Measurements from ENCODE around the gene ZNF385A. TPM values are rescaled to one million over a fixed set of nuclear protein-coding genes. Genes with fewer than 3 reads are reported as not detected.
A peak's percentile ranks its signal among the peaks of the same experiment; 100 is the strongest.

ZNF385A gene
- polyA plus RNA-seq, 1 donor from 2014 or later = 0.46 TPM

GRCh38 chr12:54390668-54391551 is 6.4 kb upstream of the ZNF385A start:
- no peaks in the 10 kb centered on the region for H3F3A ChIP-seq (ENCODE audit: insufficient read depth, low read length, poor library complexity, severe bottlenecking)
- H3K4me2 ChIP-seq (ENCODE audit: low read length) = no peak overlapping the region
- no peaks in the 10 kb centered on the region for H3K36me3 ChIP-seq (ENCODE audit: insufficient read depth, low read length)
- H3K9me3 ChIP-seq (ENCODE audit: low read length) = no peaks in the 10 kb centered on the region
- TF ChIP-seq EP300 (conservative IDR thresholded peaks at IDR 0.05; ENCODE audit: poor library complexity, severe bottlenecking) (no peak), TAF1 (IDR thresholded peaks at IDR 0.05; ENCODE audit: low read depth) (no peak), RAD21 (conservative IDR thresholded peaks at IDR 0.05) (no peak), SMC3 (conservative IDR thresholded peaks at IDR 0.05; ENCODE audit: poor library complexity) (no peak), EZH2 (IDR thresholded peaks at IDR 0.05; ENCODE audit: borderline replicate concordance, insufficient read depth, low read length, poor library complexity, severe bottlenecking) (no peak), CTCF (IDR thresholded peaks at IDR 0.05; ENCODE audit: poor library complexity, severe bottlenecking) (no peak), POLR2AphosphoS5 (IDR thresholded peaks at IDR 0.05) (no peak), MXI1 (conservative IDR thresholded peaks at IDR 0.05; ENCODE audit: poor library complexity, severe bottlenecking) (no peak)
- TF ChIP-seq, protein P1, sequence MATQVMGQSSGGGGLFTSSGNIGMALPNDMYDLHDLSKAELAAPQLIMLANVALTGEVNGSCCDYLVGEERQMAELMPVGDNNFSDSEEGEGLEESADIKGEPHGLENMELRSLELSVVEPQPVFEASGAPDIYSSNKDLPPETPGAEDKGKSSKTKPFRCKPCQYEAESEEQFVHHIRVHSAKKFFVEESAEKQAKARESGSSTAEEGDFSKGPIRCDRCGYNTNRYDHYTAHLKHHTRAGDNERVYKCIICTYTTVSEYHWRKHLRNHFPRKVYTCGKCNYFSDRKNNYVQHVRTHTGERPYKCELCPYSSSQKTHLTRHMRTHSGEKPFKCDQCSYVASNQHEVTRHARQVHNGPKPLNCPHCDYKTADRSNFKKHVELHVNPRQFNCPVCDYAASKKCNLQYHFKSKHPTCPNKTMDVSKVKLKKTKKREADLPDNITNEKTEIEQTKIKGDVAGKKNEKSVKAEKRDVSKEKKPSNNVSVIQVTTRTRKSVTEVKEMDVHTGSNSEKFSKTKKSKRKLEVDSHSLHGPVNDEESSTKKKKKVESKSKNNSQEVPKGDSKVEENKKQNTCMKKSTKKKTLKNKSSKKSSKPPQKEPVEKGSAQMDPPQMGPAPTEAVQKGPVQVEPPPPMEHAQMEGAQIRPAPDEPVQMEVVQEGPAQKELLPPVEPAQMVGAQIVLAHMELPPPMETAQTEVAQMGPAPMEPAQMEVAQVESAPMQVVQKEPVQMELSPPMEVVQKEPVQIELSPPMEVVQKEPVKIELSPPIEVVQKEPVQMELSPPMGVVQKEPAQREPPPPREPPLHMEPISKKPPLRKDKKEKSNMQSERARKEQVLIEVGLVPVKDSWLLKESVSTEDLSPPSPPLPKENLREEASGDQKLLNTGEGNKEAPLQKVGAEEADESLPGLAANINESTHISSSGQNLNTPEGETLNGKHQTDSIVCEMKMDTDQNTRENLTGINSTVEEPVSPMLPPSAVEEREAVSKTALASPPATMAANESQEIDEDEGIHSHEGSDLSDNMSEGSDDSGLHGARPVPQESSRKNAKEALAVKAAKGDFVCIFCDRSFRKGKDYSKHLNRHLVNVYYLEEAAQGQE (IDR thresholded peaks at IDR 0.05; ENCODE audit: borderline replicate concordance) = no peak
- H3K27me3 ChIP-seq (ENCODE audit: insufficient read depth, low read depth, low read length) = no peaks in the 10 kb centered on the region
- H4K20me1 ChIP-seq (ENCODE audit: insufficient read depth) = no peaks in the 10 kb centered on the region
- no peaks in the 10 kb centered on the region for H3K9me2 ChIP-seq (ENCODE audit: insufficient read depth, low read length)
- H3K27ac ChIP-seq (ENCODE audit: low read length) = no peak overlapping the region
- H3K9ac ChIP-seq (ENCODE audit: low read length) = peak overlapping the region; percentile 68
- peak overlapping the region; percentile 69 for H3K4me3 ChIP-seq (ENCODE audit: low read length)
- H3K79me2 ChIP-seq (replicated peaks; ENCODE audit: insufficient read depth, low read length) = no peaks in the 10 kb centered on the region
- H2AFZ ChIP-seq (ENCODE audit: low read depth, low read length) = peak overlapping the region; percentile 14

- no peaks in the 10 kb centered on the region for H3K9me3 ChIP-seq (ENCODE audit: low read length)
- no peak overlapping the region for H2AFZ ChIP-seq (ENCODE audit: low read depth, low read length)
- peak overlapping the region; percentile 68 for H3K9ac ChIP-seq (ENCODE audit: low read length)
- H3K4me3 ChIP-seq (ENCODE audit: low read length) = peak overlapping the region; percentile 69
- no peaks in the 10 kb centered on the region for H3K27me3 ChIP-seq (ENCODE audit: insufficient read depth, low read depth, low read length)
- TF ChIP-seq RAD21 (conservative IDR thresholded peaks at IDR 0.05) = no peak
- no peak for TF ChIP-seq MXI1 (conservative IDR thresholded peaks at IDR 0.05; ENCODE audit: poor library complexity, severe bottlenecking)
- no peak for TF ChIP-seq POLR2AphosphoS5 (IDR thresholded peaks at IDR 0.05)
- TF ChIP-seq CTCF (IDR thresholded peaks at IDR 0.05; ENCODE audit: poor library complexity, severe bottlenecking) = no peak
- no peak for TF ChIP-seq SMC3 (conservative IDR thresholded peaks at IDR 0.05; ENCODE audit: poor library complexity)
- no peak for TF ChIP-seq EZH2 (IDR thresholded peaks at IDR 0.05; ENCODE audit: borderline replicate concordance, insufficient read depth, low read length, poor library complexity, severe bottlenecking)
- TF ChIP-seq, protein P1 (IDR thresholded peaks at IDR 0.05; ENCODE audit: borderline replicate concordance) = no peak
- TF ChIP-seq TAF1 (IDR thresholded peaks at IDR 0.05; ENCODE audit: low read depth) = no peak
- TF ChIP-seq EP300 (conservative IDR thresholded peaks at IDR 0.05; ENCODE audit: poor library complexity, severe bottlenecking) = no peak
- H3K4me2 ChIP-seq (ENCODE audit: low read length) = no peak overlapping the region
- no peaks in the 10 kb centered on the region for H4K20me1 ChIP-seq (ENCODE audit: insufficient read depth)
- no peaks in the 10 kb centered on the region for H3K36me3 ChIP-seq (ENCODE audit: insufficient read depth, low read length)
- no peaks in the 10 kb centered on the region for H3K79me2 ChIP-seq (replicated peaks; ENCODE audit: insufficient read depth, low read length)
- no peak overlapping the region for H3K27ac ChIP-seq (ENCODE audit: low read length)
- no peaks in the 10 kb centered on the region for H3F3A ChIP-seq (ENCODE audit: insufficient read depth, low read length, poor library complexity, severe bottlenecking)
- no peaks in the 10 kb centered on the region for H3K9me2 ChIP-seq (ENCODE audit: insufficient read depth, low read length)
Measured at GRCh38 chr12:54390176-54390667, 5.7 kb upstream of the ZNF385A start.
